ENCODE measurements around the gene LMX1B.

LMX1B gene

GRCh38 chr9:126698756-126699155 is 85.0 kb downstream of the LMX1B start:
- TF ChIP-seq CTCF (IDR thresholded peaks at IDR 0.05; ENCODE audit: control insufficient read depth, insufficient read depth, low read depth, low read length, missing control alignments), result no peak
- no peak overlapping the region for H3K4me3 ChIP-seq (ENCODE audit: control insufficient read depth, low read depth, low read length)
- no peak for DNase-seq (ENCODE audit: low read depth)

GRCh38 chr9:126699401-126699881 is 85.7 kb downstream of the LMX1B start:
- TF ChIP-seq CTCF (IDR thresholded peaks at IDR 0.05; ENCODE audit: control insufficient read depth, insufficient read depth, low read depth, low read length, missing control alignments), result no peak
- no peak overlapping the region for H3K4me3 ChIP-seq (ENCODE audit: control insufficient read depth, low read depth, low read length)
- DNase-seq (ENCODE audit: low read depth), result no peak

- TF ChIP-seq CTCF (IDR thresholded peaks at IDR 0.05; ENCODE audit: control insufficient read depth, insufficient read depth, low read depth, low read length, missing control alignments), result no peak
- no peak for DNase-seq (ENCODE audit: low read depth)
Measured at GRCh38 chr9:126700296-126700695, 86.6 kb downstream of the LMX1B start.

GRCh38 chr9:126700903-126701812 is 87.4 kb downstream of the LMX1B start:
- no peak for DNase-seq (ENCODE audit: low read depth)
- no peak overlapping the region for H3K4me3 ChIP-seq (ENCODE audit: control insufficient read depth, low read depth, low read length)
- no peak for TF ChIP-seq CTCF (IDR thresholded peaks at IDR 0.05; ENCODE audit: control insufficient read depth, insufficient read depth, low read depth, low read length, missing control alignments)

More at GRCh38 chr9:126700296-126700695, 86.6 kb downstream of the LMX1B start:
- no peak overlapping the region for H3K4me3 ChIP-seq (ENCODE audit: control insufficient read depth, low read depth, low read length)

DNA sequence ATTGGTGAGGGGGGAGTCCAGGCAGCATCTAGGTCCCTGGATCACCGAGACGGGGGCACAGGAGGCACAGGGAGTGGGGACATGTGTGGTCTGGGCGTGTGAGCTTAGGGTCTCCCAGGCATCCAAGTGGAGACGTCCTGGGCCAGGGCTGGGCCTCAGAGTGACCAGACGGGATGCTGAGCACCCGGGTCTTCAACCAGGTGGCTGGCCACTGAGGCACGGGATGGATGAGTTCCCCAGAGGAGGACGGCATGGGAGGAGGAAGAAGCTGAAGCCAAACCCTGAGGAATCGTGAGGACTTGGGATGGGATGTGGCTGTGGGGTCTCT is 88.0 kb downstream of the LMX1B start:
- no peak for TF ChIP-seq CTCF (IDR thresholded peaks at IDR 0.05; ENCODE audit: control insufficient read depth, insufficient read depth, low read depth, low read length, missing control alignments)
- DNase-seq (ENCODE audit: low read depth), result no peak

GRCh38 chr9:126702151-126703001 is 88.6 kb downstream of the LMX1B start:
- H3K4me3 ChIP-seq (ENCODE audit: control insufficient read depth, low read depth, low read length), result no peak overlapping the region
- DNase-seq (ENCODE audit: low read depth), result no peak
- peak; percentile 78 for TF ChIP-seq CTCF (IDR thresholded peaks at IDR 0.05; ENCODE audit: control insufficient read depth, insufficient read depth, low read depth, low read length, missing control alignments)

More for the DNA sequence above, 88.0 kb downstream of the LMX1B start:
- no peak overlapping the region for H3K4me3 ChIP-seq (ENCODE audit: control insufficient read depth, low read depth, low read length)
